SK-N-SH treated with all-trans-retinoic acid at 6 μM for 48 hours (cell line): ENCODE measurements around the gene KIAA1671.

ENCODE experiments used
- ATAC-seq: fragments of 200-7000 bp; cut with Tn5 transposase; 3 replicates; pipeline ENCODE4 v1.9.1; 2020; ENCODE audit warnings: mild to moderate bottlenecking, moderate library complexity
- ARNTL ChIP-seq: fragments of 450-650 bp; formaldehyde crosslinking; IDR thresholded peaks from 2 replicates; pipeline ENCODE4 v1.5.0; 2020; ENCODE audit warnings: low read depth, mild to moderate bottlenecking, moderate library complexity, borderline replicate concordance
- BACH2 ChIP-seq: fragments of 250-450 bp; sonication (Bioruptor Pico); IDR thresholded peaks from 2 replicates; pipeline ENCODE4 v1.9.0; 2021; ENCODE audit warnings: mild to moderate bottlenecking, borderline replicate concordance
- CREB5 ChIP-seq: fragments of 250-450 bp; sonication (Bioruptor Pico); IDR thresholded peaks from 2 replicates; pipeline ENCODE4 v1.5.1; 2020; ENCODE audit warnings: low read depth, mild to moderate bottlenecking, moderate library complexity
- CSDC2 ChIP-seq: fragments of 250-450 bp; sonication (Bioruptor Pico); IDR thresholded peaks from 2 replicates; pipeline ENCODE4 v1.5.0; 2020; ENCODE audit warnings: mild to moderate bottlenecking, moderate library complexity
- CSRNP3 ChIP-seq: fragments of 250-450 bp; sonication (Bioruptor Pico); IDR thresholded peaks from 2 replicates; pipeline ENCODE4 v1.5.1; 2021; ENCODE audit warnings: mild to moderate bottlenecking, moderate library complexity
- ESRRG ChIP-seq: fragments of 250-450 bp; sonication (Bioruptor Pico); IDR thresholded peaks from 2 replicates; pipeline ENCODE4 v1.6.1; 2021; ENCODE audit warnings: mild to moderate bottlenecking
- GLIS3 ChIP-seq: fragments of 250-450 bp; sonication (Bioruptor Pico); IDR thresholded peaks from 2 replicates; pipeline ENCODE4 v1.5.0; 2020; ENCODE audit warnings: mild to moderate bottlenecking, moderate library complexity
- ISL1 ChIP-seq: fragments of 250-450 bp; sonication (Bioruptor Pico); IDR thresholded peaks from 2 replicates; pipeline ENCODE4 v2.1.2; 2022; ENCODE audit warnings: mild to moderate bottlenecking, moderate library complexity
- OSR1 ChIP-seq: fragments of 250-450 bp; sonication (Bioruptor Pico); IDR thresholded peaks from 2 replicates; pipeline ENCODE4 v1.8.0; 2022; ENCODE audit warnings: moderate library complexity, mild to moderate bottlenecking, inconsistent platforms
- PPARA ChIP-seq: fragments of 250-450 bp; sonication (Bioruptor Pico); IDR thresholded peaks from 2 replicates; pipeline ENCODE4 v1.5.0; 2020; ENCODE audit warnings: mild to moderate bottlenecking, borderline replicate concordance
- SNAI2 ChIP-seq: fragments of 250-450 bp; sonication (Bioruptor Pico); IDR thresholded peaks from 2 replicates; pipeline ENCODE4 v1.5.0; 2020; ENCODE audit warnings: mild to moderate bottlenecking, moderate library complexity
- TCF4 ChIP-seq: fragments of 250-450 bp; sonication (Bioruptor Pico); IDR thresholded peaks from 2 replicates; pipeline ENCODE4 v1.8.0; 2021; ENCODE audit warnings: mild to moderate bottlenecking, moderate library complexity, borderline replicate concordance
- TOX ChIP-seq: fragments of 250-450 bp; sonication (Bioruptor Pico); IDR thresholded peaks from 2 replicates; pipeline ENCODE4 v1.8.0; 2021; ENCODE audit warnings: mild to moderate bottlenecking, moderate library complexity, borderline replicate concordance
- TSHZ2 ChIP-seq: fragments of 250-450 bp; sonication (Bioruptor Pico); IDR thresholded peaks from 2 replicates; pipeline ENCODE4 v1.5.0; 2020; ENCODE audit warnings: mild to moderate bottlenecking, moderate library complexity
- ZFP3 ChIP-seq: fragments of 250-450 bp; sonication (Bioruptor Pico); IDR thresholded peaks from 2 replicates; pipeline ENCODE4 v1.5.0; 2020; ENCODE audit warnings: mild to moderate bottlenecking, moderate library complexity
- ZFP30 ChIP-seq: fragments of 450-650 bp; formaldehyde crosslinking; IDR thresholded peaks from 2 replicates; pipeline ENCODE4 v1.5.0; 2022; ENCODE audit warnings: mild to moderate bottlenecking, moderate library complexity
- ZNF565 ChIP-seq: fragments of 450-650 bp; formaldehyde crosslinking; conservative IDR thresholded peaks from 2 replicates; pipeline ENCODE4 v1.5.0; 2020; ENCODE audit warnings: low read depth, mild to moderate bottlenecking, moderate library complexity
- ZNF70 ChIP-seq: fragments of 450-650 bp; formaldehyde crosslinking; IDR thresholded peaks from 2 replicates; pipeline ENCODE4 v1.5.0; 2020; ENCODE audit warnings: mild to moderate bottlenecking, moderate library complexity
- ZNF8 ChIP-seq: fragments of 450-650 bp; formaldehyde crosslinking; IDR thresholded peaks from 2 replicates; pipeline ENCODE4 v1.5.0; 2020; ENCODE audit warnings: mild to moderate bottlenecking, moderate library complexity

The KIAA1671 gene

GRCh38 chr22:24990344-24990905, 37.9 kb downstream of the KIAA1671 start:
- no peak for ATAC-seq
- TF ChIP-seq SNAI2 (CRISPR knock-in tag) (no peak), BACH2 (CRISPR knock-in tag) (no peak), ESRRG (CRISPR knock-in tag) (no peak), CREB5 (CRISPR knock-in tag) (no peak), CSDC2 (no peak), TSHZ2 (no peak)

- ATAC-seq: no peak
Observed at GRCh38 chr22:24992946-24993345, 40.4 kb downstream of the KIAA1671 start.

GRCh38 chr22:24994070-24994763, 41.7 kb downstream of the KIAA1671 start:
- ATAC-seq: no peak
- TF ChIP-seq ZNF70 (CRISPR knock-in tag) (no peak), PPARA (no peak), ZNF8 (no peak), ARNTL (CRISPR knock-in tag) (no peak), TCF4 (CRISPR knock-in tag) (no peak), CREB5 (CRISPR knock-in tag) (no peak), ZFP3 (CRISPR knock-in tag) (no peak), TOX (CRISPR knock-in tag) (no peak), OSR1 (CRISPR knock-in tag) (no peak), CSRNP3 (CRISPR knock-in tag) (no peak)

More at GRCh38 chr22:24992946-24993345, 40.4 kb downstream of the KIAA1671 start:
- no peak for TF ChIP-seq GLIS3 (CRISPR knock-in tag)
- TF ChIP-seq ZFP30 (CRISPR knock-in tag): no peak
- TF ChIP-seq ISL1: no peak
- TF ChIP-seq SNAI2 (CRISPR knock-in tag): no peak
- no peak for TF ChIP-seq ZNF565 (CRISPR knock-in tag)
- no peak for TF ChIP-seq TOX (CRISPR knock-in tag)
- no peak for TF ChIP-seq ESRRG (CRISPR knock-in tag)

- no peak for ATAC-seq
Observed at GRCh38 chr22:24995649-24996180, 43.2 kb downstream of the KIAA1671 start.

GRCh38 chr22:24996420-24996952, 44.0 kb downstream of the KIAA1671 start:
- TF ChIP-seq TSHZ2: no peak
- TF ChIP-seq ZFP3 (CRISPR knock-in tag): no peak
- peak; percentile 82 for ATAC-seq

More at GRCh38 chr22:24995649-24996180, 43.2 kb downstream of the KIAA1671 start:
- no peak for TF ChIP-seq ESRRG (CRISPR knock-in tag)
